ES-I3 (cell line): ENCODE measurements around the gene PLEKHM3.

Experiments
- H3K36me3 ChIP-seq: 2 replicates; pipeline ENCODE4 v1.6.1; 2013; ENCODE audit warnings: mild to moderate bottlenecking, low read length, control low read depth, moderate library complexity; ENCODE audit not compliant: insufficient read depth
- H3K4me1 ChIP-seq: 2 replicates; pipeline ENCODE4 v1.6.1; 2013; ENCODE audit warnings: mild to moderate bottlenecking, control low read depth, low read length; ENCODE audit not compliant: insufficient read depth
- H3K9ac ChIP-seq: 2 replicates; pipeline ENCODE4 v1.6.1; 2013; ENCODE audit warnings: low read depth, mild to moderate bottlenecking, low read length, moderate library complexity
- H3K9me3 ChIP-seq: 2 replicates; pipeline ENCODE4 v1.6.1; 2013; ENCODE audit warnings: mild to moderate bottlenecking, low read length, moderate library complexity; ENCODE audit not compliant: control insufficient read depth, insufficient read depth

The PLEKHM3 gene

GRCh38 chr2:207849443-207849842, 175.9 kb downstream of the PLEKHM3 start:
- H3K4me1 ChIP-seq, result peaks cover 9% of the 10 kb centered on the region
- H3K9me3 ChIP-seq, result no peaks in the 10 kb centered on the region
- H3K36me3 ChIP-seq, result no peaks in the 10 kb centered on the region
- H3K9ac ChIP-seq, result no peak overlapping the region

GRCh38 chr2:207848545-207848928, 176.8 kb downstream of the PLEKHM3 start:
- H3K36me3 ChIP-seq, result no peaks in the 10 kb centered on the region
- H3K9me3 ChIP-seq, result no peaks in the 10 kb centered on the region
- no peak overlapping the region for H3K9ac ChIP-seq
- peaks cover 9% of the 10 kb centered on the region for H3K4me1 ChIP-seq

GRCh38 chr2:207847807-207848544, 177.4 kb downstream of the PLEKHM3 start:
- H3K4me1 ChIP-seq, result peaks cover 9% of the 10 kb centered on the region
- H3K36me3 ChIP-seq, result no peaks in the 10 kb centered on the region
- no peaks in the 10 kb centered on the region for H3K9me3 ChIP-seq
- H3K9ac ChIP-seq, result no peak overlapping the region

GRCh38 chr2:207847098-207847806, 178.1 kb downstream of the PLEKHM3 start:
- H3K4me1 ChIP-seq, result peaks cover 9% of the 10 kb centered on the region
- no peaks in the 10 kb centered on the region for H3K9me3 ChIP-seq
- H3K9ac ChIP-seq, result no peak overlapping the region
- H3K36me3 ChIP-seq, result no peaks in the 10 kb centered on the region

- Histone ChIP-seq H3K36me3 (no peaks in the 10 kb centered on the region), H3K9ac (no peak overlapping the region), H3K4me1 (peaks cover 9% of the 10 kb centered on the region), H3K9me3 (no peaks in the 10 kb centered on the region)
These were observed 180.0 kb downstream of the PLEKHM3 start for GRCh38 chr2:207845202-207845864.

GRCh38 chr2:207844648-207845047, 180.7 kb downstream of the PLEKHM3 start:
- H3K9me3 ChIP-seq, result no peaks in the 10 kb centered on the region
- H3K4me1 ChIP-seq, result peaks cover 9% of the 10 kb centered on the region
- H3K36me3 ChIP-seq, result no peaks in the 10 kb centered on the region
- no peak overlapping the region for H3K9ac ChIP-seq

- Histone ChIP-seq H3K36me3 (no peaks in the 10 kb centered on the region), H3K9ac (no peak overlapping the region)
These were observed 185.2 kb downstream of the PLEKHM3 start for GRCh38 chr2:207840101-207840500.

GRCh38 chr2:207839575-207839974, 185.8 kb downstream of the PLEKHM3 start:
- H3K36me3 ChIP-seq, result no peaks in the 10 kb centered on the region
- no peaks in the 10 kb centered on the region for H3K9me3 ChIP-seq
- H3K4me1 ChIP-seq, result peaks cover 14% of the 10 kb centered on the region; the same call in 1 of the 2 replicates
- no peak overlapping the region for H3K9ac ChIP-seq

More at GRCh38 chr2:207840101-207840500, 185.2 kb downstream of the PLEKHM3 start:
- H3K4me1 ChIP-seq, result peaks cover 14% of the 10 kb centered on the region; the same call in 1 of the 2 replicates
- no peaks in the 10 kb centered on the region for H3K9me3 ChIP-seq

GRCh38 chr2:207839028-207839427, 186.3 kb downstream of the PLEKHM3 start:
- Histone ChIP-seq H3K9me3 (no peaks in the 10 kb centered on the region), H3K4me1 (peaks cover 14% of the 10 kb centered on the region; the same call in 1 of the 2 replicates), H3K9ac (no peak overlapping the region), H3K36me3 (no peaks in the 10 kb centered on the region)

GRCh38 chr2:207836521-207837133, 188.7 kb downstream of the PLEKHM3 start:
- no peak overlapping the region for H3K9ac ChIP-seq
- no peaks in the 10 kb centered on the region for H3K9me3 ChIP-seq
- H3K36me3 ChIP-seq, result no peaks in the 10 kb centered on the region
- peaks cover 14% of the 10 kb centered on the region; the same call in 1 of the 2 replicates for H3K4me1 ChIP-seq

GRCh38 chr2:207835805-207836204, 189.5 kb downstream of the PLEKHM3 start:
- H3K9ac ChIP-seq, result no peak overlapping the region
- H3K9me3 ChIP-seq, result no peaks in the 10 kb centered on the region
- peaks cover 14% of the 10 kb centered on the region; the same call in 1 of the 2 replicates for H3K4me1 ChIP-seq
- no peaks in the 10 kb centered on the region for H3K36me3 ChIP-seq

- Histone ChIP-seq H3K9ac (no peak overlapping the region), H3K9me3 (no peaks in the 10 kb centered on the region), H3K4me1 (peaks cover 15% of the 10 kb centered on the region), H3K36me3 (no peaks in the 10 kb centered on the region)
These were observed 192.0 kb downstream of the PLEKHM3 start for GRCh38 chr2:207833251-207833751.

GRCh38 chr2:207831584-207832248, 193.6 kb downstream of the PLEKHM3 start:
- Histone ChIP-seq H3K9ac (no peak overlapping the region), H3K4me1 (peaks cover 9% of the 10 kb centered on the region), H3K36me3 (no peaks in the 10 kb centered on the region), H3K9me3 (no peaks in the 10 kb centered on the region)
